Suprapubic skin (tissue), 3 donors: ENCODE results near the gene EPB41.

Experiments
- CTCF ChIP-seq, 2 donors: fragments of 200-600 bp in 1 of 2; fragments of 450-650 bp in 1 of 2; sonication (generic) in 1 of 2; IDR thresholded peaks; one replicate each; pipeline ENCODE4 v1.5.1; 2016 to 2019; ENCODE audit warnings: antibody characterized with exemption in 2 of 2, mild to moderate bottlenecking in 1 of 2, moderate library complexity in 1 of 2
- POLR2A ChIP-seq, 2 donors: fragments of 450-650 bp; IDR thresholded peaks; one replicate each; pipeline ENCODE4 v1.6.1; 2017; ENCODE audit warnings: antibody characterized with exemption in 2 of 2, mild to moderate bottlenecking in 2 of 2, moderate library complexity in 2 of 2

- TF ChIP-seq CTCF (IDR thresholded peaks at IDR 0.05), result no peak
- no peak for TF ChIP-seq POLR2A (IDR thresholded peaks at IDR 0.05)
These were observed 72.0 kb downstream of the EPB41 start for GRCh38 chr1:28986306-28986910.
